ENCODE data around the gene AFF3.

DNA sequence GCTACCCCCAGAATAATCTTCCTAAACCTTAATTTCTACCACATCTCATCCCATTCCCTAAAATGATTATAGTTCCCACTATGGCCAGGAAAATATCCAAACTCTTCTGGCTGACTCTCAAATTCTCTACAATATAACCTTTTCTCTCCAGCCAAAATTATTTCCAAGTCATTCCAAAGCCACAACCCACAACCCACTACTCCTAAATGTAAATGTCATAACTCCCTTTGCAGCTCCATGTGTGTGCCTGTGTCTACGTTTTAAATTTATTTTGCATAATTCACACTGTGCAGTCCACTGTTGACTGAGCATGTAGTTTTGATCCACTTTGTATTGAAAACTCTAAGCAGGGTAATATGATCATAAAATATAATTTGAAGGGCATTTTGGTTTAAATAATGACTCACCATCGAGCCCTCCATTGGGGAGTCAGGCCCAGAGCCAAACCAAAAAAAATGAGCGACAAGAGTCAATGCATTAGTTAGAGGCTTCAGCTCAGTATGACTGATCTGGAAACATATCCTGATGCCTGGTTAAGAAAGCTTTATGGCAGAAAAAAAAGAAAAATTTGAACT is 171.0 kb downstream of the AFF3 start:
- TF ChIP-seq, protein P1, sequence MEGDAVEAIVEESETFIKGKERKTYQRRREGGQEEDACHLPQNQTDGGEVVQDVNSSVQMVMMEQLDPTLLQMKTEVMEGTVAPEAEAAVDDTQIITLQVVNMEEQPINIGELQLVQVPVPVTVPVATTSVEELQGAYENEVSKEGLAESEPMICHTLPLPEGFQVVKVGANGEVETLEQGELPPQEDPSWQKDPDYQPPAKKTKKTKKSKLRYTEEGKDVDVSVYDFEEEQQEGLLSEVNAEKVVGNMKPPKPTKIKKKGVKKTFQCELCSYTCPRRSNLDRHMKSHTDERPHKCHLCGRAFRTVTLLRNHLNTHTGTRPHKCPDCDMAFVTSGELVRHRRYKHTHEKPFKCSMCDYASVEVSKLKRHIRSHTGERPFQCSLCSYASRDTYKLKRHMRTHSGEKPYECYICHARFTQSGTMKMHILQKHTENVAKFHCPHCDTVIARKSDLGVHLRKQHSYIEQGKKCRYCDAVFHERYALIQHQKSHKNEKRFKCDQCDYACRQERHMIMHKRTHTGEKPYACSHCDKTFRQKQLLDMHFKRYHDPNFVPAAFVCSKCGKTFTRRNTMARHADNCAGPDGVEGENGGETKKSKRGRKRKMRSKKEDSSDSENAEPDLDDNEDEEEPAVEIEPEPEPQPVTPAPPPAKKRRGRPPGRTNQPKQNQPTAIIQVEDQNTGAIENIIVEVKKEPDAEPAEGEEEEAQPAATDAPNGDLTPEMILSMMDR (conservative IDR thresholded peaks at IDR 0.05 in 1 of 2, IDR thresholded peaks at IDR 0.05 in 1 of 2; ENCODE audit: extremely low read depth in 1 of 2, insufficient read depth in 1 of 2, low read depth in 1 of 2, low read length in 2 of 2): no peak
- TF ChIP-seq EZH2 (IDR thresholded peaks at IDR 0.05; ENCODE audit: borderline replicate concordance, low read length): no peak

Data from mammary epithelial cell (primary cell).